Astrocyte (in vitro differentiated cells and primary cell): ENCODE measurements around the gene EIF3D. TPM values are rescaled to one million over a fixed set of nuclear protein-coding genes. Genes with fewer than 3 reads are reported as not detected.

Experiments
- DNase-seq: peaks from one replicate; pipeline ENCODE4 v3.0.0-alpha.2; 2010; ENCODE audit warnings: low read depth
- FAIRE-seq: peaks from 2 replicates; lab custom pipeline; 2011; peaks lifted over from hg19 to GRCh38; lab: Jason Lieb, UNC
- H2AFZ ChIP-seq: 2 replicates; pipeline ENCODE4 v1.6.0; 2012; ENCODE audit warnings: low read depth, low read length, inconsistent platforms
- H3K27ac ChIP-seq: 2 replicates; pipeline ENCODE4 v1.5.1; 2011; ENCODE audit warnings: low read depth, low read length, inconsistent platforms
- H3K27me3 ChIP-seq: 2 replicates; pipeline ENCODE4 v1.6.0; 2011; ENCODE audit warnings: low read length, inconsistent platforms; ENCODE audit not compliant: insufficient read depth
- H3K36me3 ChIP-seq: 2 replicates; pipeline ENCODE4 v1.5.1; 2011; ENCODE audit warnings: low read length, inconsistent platforms; ENCODE audit not compliant: insufficient read depth
- H3K4me1 ChIP-seq: 2 replicates; pipeline ENCODE4 v1.5.1; 2011; ENCODE audit warnings: low read length, inconsistent platforms; ENCODE audit not compliant: insufficient read depth
- H3K4me2 ChIP-seq: 2 replicates; pipeline ENCODE4 v1.6.0; 2012; ENCODE audit warnings: low read length, inconsistent platforms
- H3K4me3 ChIP-seq: 2 replicates; pipeline ENCODE4 v1.5.1; 2011; ENCODE audit warnings: low read depth, mild to moderate bottlenecking, low read length, inconsistent platforms; ENCODE audit not compliant: insufficient read depth
- H3K79me2 ChIP-seq: 2 replicates; pipeline ENCODE4 v1.6.0; 2012; ENCODE audit warnings: mild to moderate bottlenecking, low read length, inconsistent platforms; ENCODE audit not compliant: insufficient read depth
- H3K9ac ChIP-seq: 2 replicates; pipeline ENCODE4 v1.6.0; 2012; ENCODE audit warnings: mild to moderate bottlenecking, low read length, inconsistent platforms
- H3K9me3 ChIP-seq: 2 replicates; pipeline ENCODE4 v1.5.1; 2012; ENCODE audit warnings: low read depth, mild to moderate bottlenecking, low read length, inconsistent platforms; ENCODE audit not compliant: insufficient read depth
- H4K20me1 ChIP-seq: 2 replicates; pipeline ENCODE4 v1.6.0; 2012; ENCODE audit warnings: low read length, inconsistent platforms; ENCODE audit not compliant: insufficient read depth
- H3K27ac Mint-ChIP-seq: one replicate; pipeline ENCODE4 v1.8.0; 2021; ENCODE audit warnings: mild to moderate bottlenecking, mixed read lengths; ENCODE audit not compliant: unreplicated experiment
- H3K27me3 Mint-ChIP-seq: one replicate; pipeline ENCODE4 v1.8.0; 2021; ENCODE audit warnings: low read depth, mixed read lengths; ENCODE audit not compliant: unreplicated experiment
- H3K36me3 Mint-ChIP-seq: one replicate; pipeline ENCODE4 v1.8.0; 2021; ENCODE audit warnings: low read depth, mixed read lengths; ENCODE audit not compliant: unreplicated experiment
- H3K4me1 Mint-ChIP-seq: one replicate; pipeline ENCODE4 v1.8.0; 2021; ENCODE audit warnings: low read depth, mixed read lengths; ENCODE audit not compliant: unreplicated experiment
- H3K4me3 Mint-ChIP-seq: one replicate; pipeline ENCODE4 v1.8.0; 2021; ENCODE audit warnings: mild to moderate bottlenecking, moderate library complexity, mixed read lengths; ENCODE audit not compliant: unreplicated experiment
- H3K9me3 Mint-ChIP-seq: one replicate; pipeline ENCODE4 v1.8.0; 2021; ENCODE audit warnings: mild to moderate bottlenecking, mixed read lengths; ENCODE audit not compliant: unreplicated experiment
- EZH2 ChIP-seq: IDR thresholded peaks from 2 replicates; pipeline ENCODE4 v1.6.1; 2012; ENCODE audit warnings: mild to moderate bottlenecking, low read length, inconsistent platforms; ENCODE audit not compliant: insufficient read depth
- total RNA-seq: library from RNA; stranded (reverse); gene quantifications from 2 replicates; pipeline ENCODE4 v1.2.1, GENCODE V29; 2021
- TF ChIP-seq, protein P1 (sequence below): IDR thresholded peaks from 2 replicates; pipeline ENCODE4 v1.5.1; 2011; ENCODE audit warnings: low read depth, mild to moderate bottlenecking, inconsistent platforms, low read length, moderate library complexity; ENCODE audit not compliant: insufficient read depth

The EIF3D gene
- total RNA-seq, 1 donor from 2014 or later, result 168 TPM

DNA sequence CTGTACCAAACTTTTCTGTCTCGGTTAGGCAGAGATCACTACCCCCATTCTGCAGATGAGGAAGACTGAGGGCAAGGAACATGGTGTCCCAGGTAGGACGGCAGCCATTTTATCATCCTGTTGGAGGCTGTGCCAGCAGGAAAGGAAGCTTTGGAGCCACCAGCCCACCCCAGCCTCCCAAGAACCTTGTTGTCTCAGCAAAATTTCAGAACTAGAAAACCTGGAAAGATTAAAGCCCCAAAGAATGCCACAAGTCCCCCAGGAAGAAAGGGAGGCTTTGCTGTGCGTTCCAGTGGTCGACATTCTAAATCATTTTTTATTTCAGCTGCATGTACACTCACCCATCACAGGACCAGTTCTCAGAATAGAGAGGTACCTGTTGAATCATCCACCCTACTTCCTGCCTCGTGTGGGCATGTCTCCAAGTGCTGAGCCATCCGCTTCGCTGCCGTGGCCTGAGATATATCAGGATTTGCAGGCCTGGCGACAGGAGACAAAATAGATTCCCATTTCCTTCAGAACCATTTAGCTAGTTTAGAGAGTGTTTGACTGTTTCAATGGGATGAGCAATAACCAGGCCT, 13.0 kb upstream of the EIF3D start:
- no peaks in the 10 kb centered on the region for H4K20me1 ChIP-seq
- no peaks in the 10 kb centered on the region for H3K36me3 ChIP-seq
- Mint-ChIP-seq H3K9me3 (no peaks in the 10 kb centered on the region), H3K36me3 (peaks cover 2% of the 10 kb centered on the region), H3K27me3 (peaks cover 2% of the 10 kb centered on the region), H3K4me1 (peaks cover 14% of the 10 kb centered on the region), H3K27ac (peak overlapping the region; percentile 69), H3K4me3 (no peak overlapping the region)
- FAIRE-seq, result peak; percentile 80
- H3K9ac ChIP-seq, result peak overlapping the region; percentile 53
- peak overlapping the region; percentile 38 for H2AFZ ChIP-seq
- no peaks in the 10 kb centered on the region for H3K27me3 ChIP-seq
- DNase-seq, result peak; percentile 95
- no peaks in the 10 kb centered on the region for H3K79me2 ChIP-seq
- H3K4me1 ChIP-seq, result peaks cover 27% of the 10 kb centered on the region
- no peak for TF ChIP-seq EZH2
- TF ChIP-seq, protein P1, sequence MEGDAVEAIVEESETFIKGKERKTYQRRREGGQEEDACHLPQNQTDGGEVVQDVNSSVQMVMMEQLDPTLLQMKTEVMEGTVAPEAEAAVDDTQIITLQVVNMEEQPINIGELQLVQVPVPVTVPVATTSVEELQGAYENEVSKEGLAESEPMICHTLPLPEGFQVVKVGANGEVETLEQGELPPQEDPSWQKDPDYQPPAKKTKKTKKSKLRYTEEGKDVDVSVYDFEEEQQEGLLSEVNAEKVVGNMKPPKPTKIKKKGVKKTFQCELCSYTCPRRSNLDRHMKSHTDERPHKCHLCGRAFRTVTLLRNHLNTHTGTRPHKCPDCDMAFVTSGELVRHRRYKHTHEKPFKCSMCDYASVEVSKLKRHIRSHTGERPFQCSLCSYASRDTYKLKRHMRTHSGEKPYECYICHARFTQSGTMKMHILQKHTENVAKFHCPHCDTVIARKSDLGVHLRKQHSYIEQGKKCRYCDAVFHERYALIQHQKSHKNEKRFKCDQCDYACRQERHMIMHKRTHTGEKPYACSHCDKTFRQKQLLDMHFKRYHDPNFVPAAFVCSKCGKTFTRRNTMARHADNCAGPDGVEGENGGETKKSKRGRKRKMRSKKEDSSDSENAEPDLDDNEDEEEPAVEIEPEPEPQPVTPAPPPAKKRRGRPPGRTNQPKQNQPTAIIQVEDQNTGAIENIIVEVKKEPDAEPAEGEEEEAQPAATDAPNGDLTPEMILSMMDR, result no peak
- peak overlapping the region; percentile 86 for H3K27ac ChIP-seq
- peak overlapping the region; percentile 73 for H3K4me2 ChIP-seq
- peak overlapping the region; percentile 20 for H3K4me3 ChIP-seq
- H3K9me3 ChIP-seq, result no peaks in the 10 kb centered on the region

DNA sequence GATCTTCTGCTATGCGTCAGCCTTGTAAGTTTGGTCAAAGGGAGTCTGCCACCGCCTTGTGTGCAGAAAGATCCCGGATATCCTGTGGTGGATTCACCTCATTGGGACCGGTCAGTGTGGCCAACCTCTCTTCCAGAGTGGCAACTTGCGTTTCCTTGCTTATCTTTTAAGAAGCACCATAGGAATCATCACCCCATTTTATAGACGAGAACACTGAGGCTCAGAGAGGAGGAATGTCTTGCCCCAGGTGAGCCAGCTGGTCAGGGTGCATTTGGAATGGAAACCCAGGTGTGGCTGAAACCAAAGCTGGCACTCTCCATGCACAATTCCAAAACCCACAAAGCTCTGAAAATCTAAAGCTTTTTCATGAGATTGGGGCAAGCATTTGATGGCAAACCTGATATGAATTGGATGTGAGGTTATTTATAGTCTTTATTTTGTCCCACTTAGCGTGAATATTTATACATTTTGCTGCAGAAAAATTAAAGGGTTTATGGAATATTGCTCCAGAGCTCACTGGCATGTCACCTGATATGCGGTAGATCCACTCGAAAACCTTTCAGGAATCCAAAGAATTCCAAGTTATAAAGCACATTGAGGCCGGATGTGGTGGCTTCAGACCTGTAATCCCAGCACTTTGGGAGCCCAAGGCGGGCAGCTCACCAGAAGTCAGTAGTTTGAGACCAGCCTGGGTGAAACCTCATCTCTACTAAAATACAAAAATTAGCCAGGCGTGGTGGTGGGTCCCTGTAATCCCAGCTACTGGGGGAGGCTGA, 12.1 kb upstream of the EIF3D start:
- no peaks in the 10 kb centered on the region for H3K79me2 ChIP-seq
- TF ChIP-seq, protein P1, result no peak
- TF ChIP-seq EZH2, result no peak
- Mint-ChIP-seq H3K27ac (no peak overlapping the region), H3K36me3 (peaks cover 2% of the 10 kb centered on the region), H3K4me3 (no peak overlapping the region), H3K4me1 (peaks cover 6% of the 10 kb centered on the region), H3K27me3 (peaks cover 2% of the 10 kb centered on the region), H3K9me3 (no peaks in the 10 kb centered on the region)
- H3K27me3 ChIP-seq, result no peaks in the 10 kb centered on the region
- H3K9ac ChIP-seq, result no peak overlapping the region
- no peak for FAIRE-seq
- peak overlapping the region; percentile 73 for H3K4me2 ChIP-seq
- H3K27ac ChIP-seq, result peak overlapping the region; percentile 86
- H2AFZ ChIP-seq, result no peak overlapping the region
- H3K4me1 ChIP-seq, result peaks cover 22% of the 10 kb centered on the region
- no peaks in the 10 kb centered on the region for H4K20me1 ChIP-seq
- DNase-seq, result peak; percentile 54
- no peaks in the 10 kb centered on the region for H3K36me3 ChIP-seq
- no peaks in the 10 kb centered on the region for H3K9me3 ChIP-seq
- no peak overlapping the region for H3K4me3 ChIP-seq

DNA sequence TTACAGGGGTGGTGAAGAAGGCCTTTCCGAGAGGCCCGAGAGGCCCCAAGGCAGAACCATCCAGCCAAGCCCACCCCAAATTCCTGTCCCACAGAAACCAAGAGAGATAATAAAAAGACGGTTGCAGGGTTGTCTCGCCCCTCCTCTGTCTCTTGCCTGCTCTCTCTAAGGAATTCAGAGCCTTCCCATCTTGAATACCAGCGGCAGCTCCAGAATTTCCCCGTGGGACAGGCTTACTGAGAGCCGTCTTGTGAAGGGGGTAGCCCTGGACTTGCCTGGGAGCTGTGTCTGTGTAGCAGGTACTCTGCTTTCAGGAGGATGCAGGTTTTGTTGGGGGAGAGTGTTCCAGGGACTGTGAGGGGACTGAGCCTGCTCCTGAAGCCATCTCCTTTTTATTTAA, 9.6 kb upstream of the EIF3D start:
- DNase-seq, result no peak
- Mint-ChIP-seq H3K4me3 (no peak overlapping the region), H3K36me3 (peaks cover 2% of the 10 kb centered on the region), H3K9me3 (no peaks in the 10 kb centered on the region), H3K27me3 (peaks cover 2% of the 10 kb centered on the region), H3K4me1 (peaks cover 6% of the 10 kb centered on the region), H3K27ac (no peak overlapping the region)
- Histone ChIP-seq H3K27ac (no peak overlapping the region), H3K4me3 (no peak overlapping the region), H3K9ac (no peak overlapping the region), H3K4me1 (peaks cover 12% of the 10 kb centered on the region), H3K4me2 (no peak overlapping the region), H4K20me1 (no peaks in the 10 kb centered on the region), H3K9me3 (no peaks in the 10 kb centered on the region), H3K36me3 (no peaks in the 10 kb centered on the region), H3K27me3 (no peaks in the 10 kb centered on the region), H2AFZ (no peak overlapping the region), H3K79me2 (no peaks in the 10 kb centered on the region)
- FAIRE-seq, result no peak
- TF ChIP-seq, protein P1, result no peak
- no peak for TF ChIP-seq EZH2
